ENCODE measurements around the gene UPF3A. TPM values are rescaled to one million over a fixed set of nuclear protein-coding genes. Genes with fewer than 3 reads are reported as not detected.

Gene UPF3A
- total RNA-seq, 4 donors from 2014 or later: 28.9 to 85.8 (median 33.4) TPM

DNA sequence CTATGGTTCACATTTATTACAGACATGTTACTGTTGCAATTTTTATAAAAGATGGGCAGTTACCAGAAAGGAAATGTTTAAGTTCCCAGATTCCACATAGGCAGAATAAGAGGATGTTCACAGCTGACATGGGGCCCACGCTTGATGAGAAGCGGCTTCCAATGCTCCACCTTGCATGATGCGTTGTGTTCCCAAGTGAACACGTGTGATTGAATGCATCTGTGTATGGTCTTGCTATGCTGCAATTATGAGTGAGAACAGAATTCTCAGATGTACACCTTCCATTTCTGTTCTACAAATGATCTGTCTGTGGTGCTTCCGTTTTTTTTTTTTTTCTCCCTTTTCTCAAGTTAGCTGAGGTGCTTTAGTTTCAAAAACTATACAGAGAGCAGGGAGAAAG, 15.5 kb downstream of the UPF3A start:
- Histone ChIP-seq H3K36me3 (peaks cover 0 to 67% (median 0%) of the 10 kb centered on the region in 3 donors), H3K27me3 (no peaks in the 10 kb centered on the region), H3K4me3 (no peak overlapping the region), H3K27ac (no peak overlapping the region), H3K4me1 (no peaks in the 10 kb centered on the region), H3K9me3 (no peaks in the 10 kb centered on the region)
- TF ChIP-seq, protein P1, sequence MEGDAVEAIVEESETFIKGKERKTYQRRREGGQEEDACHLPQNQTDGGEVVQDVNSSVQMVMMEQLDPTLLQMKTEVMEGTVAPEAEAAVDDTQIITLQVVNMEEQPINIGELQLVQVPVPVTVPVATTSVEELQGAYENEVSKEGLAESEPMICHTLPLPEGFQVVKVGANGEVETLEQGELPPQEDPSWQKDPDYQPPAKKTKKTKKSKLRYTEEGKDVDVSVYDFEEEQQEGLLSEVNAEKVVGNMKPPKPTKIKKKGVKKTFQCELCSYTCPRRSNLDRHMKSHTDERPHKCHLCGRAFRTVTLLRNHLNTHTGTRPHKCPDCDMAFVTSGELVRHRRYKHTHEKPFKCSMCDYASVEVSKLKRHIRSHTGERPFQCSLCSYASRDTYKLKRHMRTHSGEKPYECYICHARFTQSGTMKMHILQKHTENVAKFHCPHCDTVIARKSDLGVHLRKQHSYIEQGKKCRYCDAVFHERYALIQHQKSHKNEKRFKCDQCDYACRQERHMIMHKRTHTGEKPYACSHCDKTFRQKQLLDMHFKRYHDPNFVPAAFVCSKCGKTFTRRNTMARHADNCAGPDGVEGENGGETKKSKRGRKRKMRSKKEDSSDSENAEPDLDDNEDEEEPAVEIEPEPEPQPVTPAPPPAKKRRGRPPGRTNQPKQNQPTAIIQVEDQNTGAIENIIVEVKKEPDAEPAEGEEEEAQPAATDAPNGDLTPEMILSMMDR (IDR thresholded peaks at IDR 0.05): no peak
- TF ChIP-seq POLR2A (IDR thresholded peaks at IDR 0.05): no peak
- DNase-seq: no peak

DNA sequence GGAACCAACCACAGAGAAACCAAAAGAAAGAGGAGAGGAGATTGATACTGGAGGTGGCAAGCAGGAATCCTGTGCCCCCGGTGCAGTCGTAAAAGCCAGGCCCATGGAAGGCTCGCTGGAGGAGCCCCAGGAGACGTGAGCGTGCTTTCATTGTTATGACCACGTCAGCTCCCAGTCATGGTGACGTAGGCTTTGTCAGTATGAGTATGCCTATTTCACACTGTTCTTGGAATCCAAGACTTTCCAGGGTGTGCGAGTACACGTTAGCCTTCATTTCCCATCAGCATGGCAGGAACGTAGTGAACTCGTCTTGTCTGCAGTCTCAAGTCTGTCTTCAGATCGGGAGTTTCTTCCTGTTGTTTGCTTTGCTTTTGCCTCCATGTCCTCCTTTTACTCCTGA, 17.5 kb downstream of the UPF3A start:
- DNase-seq: no peak
- H3K27ac ChIP-seq: no peak overlapping the region
- H3K4me1 ChIP-seq: no peaks in the 10 kb centered on the region
- TF ChIP-seq POLR2A (IDR thresholded peaks at IDR 0.05): no peak
- TF ChIP-seq, protein P1 (IDR thresholded peaks at IDR 0.05): no peak
- no peaks in the 10 kb centered on the region for H3K9me3 ChIP-seq
- H3K27me3 ChIP-seq: no peaks in the 10 kb centered on the region
- no peak overlapping the region for H3K4me3 ChIP-seq
- peaks cover 0 to 73% (median 0%) of the 10 kb centered on the region in 3 donors for H3K36me3 ChIP-seq

DNA sequence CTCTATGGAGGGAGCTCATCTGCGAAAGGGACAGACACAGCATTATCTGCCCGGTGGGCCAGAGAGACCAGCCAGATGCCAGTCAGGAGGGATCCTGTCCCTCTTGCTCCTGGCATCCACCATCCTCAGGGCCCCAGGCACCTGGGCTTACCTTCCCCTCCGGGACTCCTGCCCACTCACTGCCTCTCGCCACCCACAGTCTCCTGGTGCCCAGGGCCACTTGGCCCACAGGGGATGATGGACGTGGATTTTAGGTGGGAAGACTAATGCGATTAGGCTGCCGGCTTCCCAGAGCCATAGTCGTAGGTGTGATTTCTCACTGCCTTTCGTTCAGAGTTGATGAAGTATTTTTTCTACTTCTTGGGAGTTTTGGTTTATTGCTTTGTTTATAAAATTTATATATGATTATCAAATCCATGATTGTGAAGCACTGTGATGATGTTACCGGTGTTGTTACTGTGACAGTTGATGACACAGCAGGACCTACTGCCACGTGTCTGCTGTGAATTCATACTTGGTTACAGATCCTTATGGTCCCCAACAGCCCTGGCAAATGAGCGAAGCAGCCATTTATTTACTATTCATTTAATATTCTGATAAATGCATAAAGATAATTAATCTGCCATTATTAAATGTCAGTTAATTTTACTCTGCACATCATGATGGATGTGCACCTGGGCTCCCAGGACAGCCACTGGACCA, 18.4 kb downstream of the UPF3A start:
- Histone ChIP-seq H3K4me1 (no peaks in the 10 kb centered on the region), H3K27ac (no peak overlapping the region), H3K4me3 (no peak overlapping the region), H3K36me3 (peaks cover 0 to 77% (median 0%) of the 10 kb centered on the region in 3 donors), H3K27me3 (no peaks in the 10 kb centered on the region), H3K9me3 (no peaks in the 10 kb centered on the region)
- no peak for DNase-seq
- TF ChIP-seq, protein P1 (IDR thresholded peaks at IDR 0.05): no peak
- no peak for TF ChIP-seq POLR2A (IDR thresholded peaks at IDR 0.05)

DNA sequence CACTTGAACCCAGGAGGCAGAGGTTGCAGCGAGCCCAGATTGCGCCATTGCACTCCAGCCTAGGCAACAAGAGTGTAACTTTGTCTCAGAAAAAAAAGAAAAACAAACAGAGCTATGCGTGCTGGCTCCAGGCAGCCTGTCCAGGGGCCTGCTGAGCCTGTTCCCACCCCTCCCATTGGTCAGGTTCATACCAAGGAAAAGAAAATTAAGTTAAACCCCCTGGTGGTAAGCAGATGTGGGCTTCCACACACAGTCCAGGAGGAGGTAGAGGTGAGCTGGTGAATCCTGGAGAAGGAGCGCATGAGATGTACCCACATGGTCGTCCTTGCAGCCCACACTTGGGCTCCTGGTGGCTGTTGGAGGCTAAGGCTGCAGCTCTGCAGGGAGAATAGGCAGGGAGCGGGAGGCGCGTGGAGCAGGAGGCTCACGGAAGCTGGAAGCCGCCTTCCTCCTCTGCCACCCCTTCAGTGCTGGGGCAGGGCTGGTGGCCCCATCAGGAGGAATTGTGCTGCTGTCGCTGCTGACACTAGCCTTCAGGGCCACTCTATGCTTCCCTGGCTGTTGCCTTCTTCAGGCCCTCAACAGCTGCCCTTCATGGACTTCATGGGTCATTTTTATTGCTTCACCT, 22.4 kb downstream of the UPF3A start:
- Histone ChIP-seq H3K9me3 (no peaks in the 10 kb centered on the region), H3K27me3 (no peaks in the 10 kb centered on the region), H3K36me3 (peaks cover 0 to 70% (median 0%) of the 10 kb centered on the region in 3 donors), H3K4me3 (no peak overlapping the region), H3K27ac (no peak overlapping the region), H3K4me1 (no peaks in the 10 kb centered on the region)
- DNase-seq: no peak
- no peak for TF ChIP-seq POLR2A (IDR thresholded peaks at IDR 0.05)
- TF ChIP-seq, protein P1 (IDR thresholded peaks at IDR 0.05): no peak

DNA sequence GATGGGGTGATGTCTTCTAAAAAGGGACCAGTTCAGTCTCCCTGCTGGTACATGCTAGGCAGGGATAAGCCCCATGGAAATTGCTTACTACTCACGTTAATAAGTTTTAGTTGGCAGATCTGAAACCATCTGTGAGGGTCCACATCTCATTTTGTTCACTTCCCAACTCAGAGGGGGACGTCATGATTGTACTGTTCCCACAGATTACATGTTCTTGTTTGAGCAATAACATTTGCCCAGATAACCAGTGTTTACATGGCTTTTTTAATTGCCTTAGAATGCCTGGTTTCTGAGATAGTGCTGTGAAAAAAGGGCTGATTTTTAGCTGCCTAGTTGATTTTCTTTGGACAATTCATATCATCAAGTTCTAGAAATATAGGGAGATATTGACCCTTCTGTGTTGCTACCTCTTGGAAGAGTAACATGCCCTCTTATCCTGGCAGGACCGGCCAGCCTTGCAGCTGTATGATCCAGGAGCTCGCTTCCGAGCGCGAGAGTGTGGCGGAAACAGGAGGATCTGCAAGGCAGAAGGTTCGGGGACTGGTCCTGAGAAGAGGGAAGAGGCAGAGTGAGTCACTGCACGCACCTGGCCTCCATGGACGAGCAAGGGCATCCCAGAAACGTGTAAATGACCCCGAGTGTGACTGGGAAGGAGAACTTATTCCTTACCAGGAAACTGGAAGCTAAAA, 23.1 kb downstream of the UPF3A start:
- no peak for DNase-seq
- H3K27ac ChIP-seq: no peak overlapping the region
- no peak for TF ChIP-seq POLR2A (IDR thresholded peaks at IDR 0.05)
- TF ChIP-seq, protein P1 (IDR thresholded peaks at IDR 0.05): no peak

More for the DNA sequence above, 23.1 kb downstream of the UPF3A start:
- peaks cover 0 to 64% (median 0%) of the 10 kb centered on the region in 3 donors for H3K36me3 ChIP-seq
- no peaks in the 10 kb centered on the region for H3K9me3 ChIP-seq
- H3K4me1 ChIP-seq: no peaks in the 10 kb centered on the region
- H3K4me3 ChIP-seq: no peak overlapping the region
- H3K27me3 ChIP-seq: no peaks in the 10 kb centered on the region
